ENCODE measurements around the gene ITPA.

ITPA gene

DNA sequence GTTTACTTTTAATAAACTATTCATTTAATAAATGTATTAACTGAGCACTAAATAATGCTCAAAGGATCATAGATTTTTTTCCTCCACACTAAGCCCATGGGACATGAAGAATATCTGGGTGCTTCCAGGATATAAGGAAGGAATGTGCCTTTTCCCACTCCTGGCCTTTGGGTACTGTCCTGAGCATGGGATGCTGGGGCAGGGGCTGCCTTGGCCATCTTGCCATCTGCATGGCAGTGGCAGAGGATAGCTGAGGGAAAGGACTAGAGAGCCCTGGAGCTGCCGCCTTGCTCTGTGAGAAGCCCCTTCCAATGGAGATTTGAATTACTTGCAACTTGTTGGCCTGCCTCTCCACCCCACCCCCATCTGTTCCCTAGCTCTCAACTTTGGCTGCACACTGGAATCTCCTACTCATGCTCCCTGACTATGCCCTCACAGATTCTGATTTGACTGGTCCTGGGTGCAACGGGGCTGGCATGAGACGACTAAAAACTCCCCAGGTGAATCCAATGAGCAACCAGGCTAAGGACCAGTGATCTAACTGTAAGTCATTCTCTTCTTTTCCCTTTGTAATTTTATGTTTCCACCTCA lies 20.4 kb upstream of the ITPA start:
- TF ChIP-seq, protein P1, sequence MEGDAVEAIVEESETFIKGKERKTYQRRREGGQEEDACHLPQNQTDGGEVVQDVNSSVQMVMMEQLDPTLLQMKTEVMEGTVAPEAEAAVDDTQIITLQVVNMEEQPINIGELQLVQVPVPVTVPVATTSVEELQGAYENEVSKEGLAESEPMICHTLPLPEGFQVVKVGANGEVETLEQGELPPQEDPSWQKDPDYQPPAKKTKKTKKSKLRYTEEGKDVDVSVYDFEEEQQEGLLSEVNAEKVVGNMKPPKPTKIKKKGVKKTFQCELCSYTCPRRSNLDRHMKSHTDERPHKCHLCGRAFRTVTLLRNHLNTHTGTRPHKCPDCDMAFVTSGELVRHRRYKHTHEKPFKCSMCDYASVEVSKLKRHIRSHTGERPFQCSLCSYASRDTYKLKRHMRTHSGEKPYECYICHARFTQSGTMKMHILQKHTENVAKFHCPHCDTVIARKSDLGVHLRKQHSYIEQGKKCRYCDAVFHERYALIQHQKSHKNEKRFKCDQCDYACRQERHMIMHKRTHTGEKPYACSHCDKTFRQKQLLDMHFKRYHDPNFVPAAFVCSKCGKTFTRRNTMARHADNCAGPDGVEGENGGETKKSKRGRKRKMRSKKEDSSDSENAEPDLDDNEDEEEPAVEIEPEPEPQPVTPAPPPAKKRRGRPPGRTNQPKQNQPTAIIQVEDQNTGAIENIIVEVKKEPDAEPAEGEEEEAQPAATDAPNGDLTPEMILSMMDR (IDR thresholded peaks at IDR 0.05), result no peak
- TF ChIP-seq ZFX (IDR thresholded peaks at IDR 0.05; ENCODE audit: borderline replicate concordance), result no peak
- H3K27ac ChIP-seq, result no peak overlapping the region

DNA sequence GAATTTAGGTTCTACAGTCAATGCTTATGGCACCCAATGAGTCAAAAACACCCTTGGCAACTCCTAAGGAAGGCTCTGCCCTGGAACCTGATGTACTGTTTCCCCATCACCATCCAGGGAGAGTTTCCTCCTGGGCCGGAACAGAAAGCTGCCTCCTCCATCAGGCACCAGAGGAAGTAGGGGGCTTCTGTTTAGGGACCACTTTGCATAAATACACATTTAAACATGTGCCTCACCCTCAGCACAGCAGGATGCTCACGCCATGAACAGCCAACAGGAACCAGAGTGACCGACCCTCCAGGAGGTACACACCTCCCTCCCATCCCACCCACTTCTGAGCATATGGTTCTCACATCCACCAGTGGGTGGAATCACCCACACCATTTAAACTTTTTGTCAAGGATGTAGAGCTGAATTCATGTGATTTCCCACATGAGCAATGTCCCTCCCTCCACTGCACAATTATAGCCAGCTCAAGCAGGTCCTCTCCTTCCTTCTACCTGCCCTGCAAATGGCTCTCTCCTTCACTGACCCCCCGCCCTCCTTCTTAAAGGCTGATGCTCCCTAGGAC lies 19.7 kb upstream of the ITPA start:
- no peak overlapping the region for H3K27ac ChIP-seq
- TF ChIP-seq ZFX (IDR thresholded peaks at IDR 0.05; ENCODE audit: borderline replicate concordance), result no peak
- TF ChIP-seq, protein P1 (IDR thresholded peaks at IDR 0.05), result no peak

DNA sequence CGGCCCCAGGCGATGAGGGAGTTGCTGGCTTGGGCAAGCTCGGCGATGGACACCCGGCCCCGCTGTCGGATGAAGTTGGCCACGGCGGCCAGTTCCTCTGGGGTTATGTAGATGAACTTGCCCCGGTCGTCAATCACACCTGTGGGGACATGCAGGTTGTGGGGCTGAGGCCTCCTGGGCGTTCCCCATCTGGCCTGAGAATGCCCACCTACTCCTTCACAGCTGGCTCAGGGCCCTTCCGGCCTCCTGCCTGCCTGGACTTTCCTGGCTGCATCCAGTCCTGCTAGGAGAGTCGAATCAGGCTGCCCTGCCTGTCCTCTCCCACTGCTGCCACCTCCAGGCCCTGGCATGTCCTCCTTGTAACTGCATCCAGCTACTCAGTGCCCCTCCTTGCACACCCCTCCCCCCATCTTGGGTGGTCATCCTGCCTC lies 18.6 kb upstream of the ITPA start:
- no peak for TF ChIP-seq ZFX (IDR thresholded peaks at IDR 0.05; ENCODE audit: borderline replicate concordance)
- TF ChIP-seq, protein P1 (IDR thresholded peaks at IDR 0.05), result no peak
- H3K27ac ChIP-seq, result no peak overlapping the region

DNA sequence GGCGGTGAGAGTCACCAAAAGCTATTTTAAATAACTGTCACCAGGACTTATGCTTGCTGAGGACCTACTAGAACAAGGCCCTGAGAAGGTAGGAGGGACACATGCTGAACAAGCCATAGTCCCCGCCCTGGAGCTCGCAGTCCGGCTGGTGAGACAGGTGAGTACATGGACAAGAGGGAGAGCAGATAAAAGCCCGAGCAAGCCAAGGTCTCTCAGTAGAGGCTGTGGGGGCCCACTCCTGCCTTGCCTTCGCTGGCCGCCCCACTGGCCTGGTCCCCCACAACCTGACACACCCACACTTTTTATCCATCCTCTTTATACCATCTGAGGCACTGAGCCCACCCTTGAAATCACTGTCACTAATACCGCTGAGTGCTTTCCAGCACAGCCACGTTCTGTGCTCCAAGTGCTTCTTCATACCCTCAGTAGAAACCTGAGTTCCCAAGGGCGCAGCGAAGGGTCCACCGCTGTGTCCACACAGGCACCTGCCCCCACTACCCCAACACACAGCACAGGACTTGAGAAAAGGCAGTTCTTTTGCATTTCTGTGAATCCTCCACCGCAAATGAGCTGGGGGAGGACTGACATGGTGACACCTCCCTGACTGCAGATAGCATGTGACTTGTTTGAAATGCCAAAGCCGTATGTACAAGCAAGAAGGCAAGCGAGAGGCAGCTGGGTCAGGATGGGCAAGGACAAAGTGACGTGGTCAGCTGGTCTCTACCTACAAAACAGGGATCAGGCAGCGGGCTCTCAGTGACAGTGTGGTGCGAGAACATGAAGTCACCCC lies 16.9 kb upstream of the ITPA start:
- no peak overlapping the region for H3K27ac ChIP-seq
- TF ChIP-seq ZFX (IDR thresholded peaks at IDR 0.05; ENCODE audit: borderline replicate concordance), result no peak
- TF ChIP-seq, protein P1 (IDR thresholded peaks at IDR 0.05), result no peak

DNA sequence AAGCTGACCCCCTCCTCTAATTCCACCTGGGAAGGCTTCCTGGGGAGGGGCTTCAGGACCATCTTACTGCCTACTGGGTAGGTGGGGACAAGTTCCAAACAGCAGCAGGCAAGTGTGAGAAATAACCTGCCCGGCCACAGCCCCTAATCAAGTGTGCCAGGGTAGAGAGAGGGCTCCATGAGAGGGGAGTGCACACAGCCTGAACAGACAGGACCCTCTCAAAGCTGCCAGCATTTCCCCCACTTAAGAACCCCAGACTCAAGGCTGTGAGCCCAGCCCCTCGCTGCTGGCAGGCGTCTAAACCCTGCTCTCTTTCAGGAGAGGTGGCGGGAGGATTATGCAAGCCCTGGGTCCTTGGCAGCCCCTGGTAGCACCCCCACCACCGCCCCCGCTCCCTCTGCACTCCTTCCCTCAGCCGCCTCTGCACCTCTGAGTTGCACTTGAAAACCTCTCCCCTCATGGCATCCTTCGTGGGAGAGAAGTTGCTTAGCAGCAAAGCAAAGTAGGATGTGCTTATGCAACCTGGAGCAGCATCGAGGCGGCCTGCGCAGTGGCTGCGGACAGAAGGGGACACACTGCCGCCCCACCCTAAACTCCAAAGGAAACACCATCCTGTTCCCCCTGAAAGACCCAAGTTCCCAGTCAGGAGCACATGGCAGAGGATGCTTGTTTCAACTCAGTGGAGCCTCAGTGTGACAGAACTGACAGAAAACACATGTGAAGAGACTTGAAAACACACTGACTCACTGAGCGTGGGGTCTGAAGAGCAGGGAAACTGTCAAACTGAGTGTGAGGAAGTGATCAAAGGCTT lies 15.3 kb upstream of the ITPA start:
- TF ChIP-seq ZFX (IDR thresholded peaks at IDR 0.05; ENCODE audit: borderline replicate concordance), result no peak
- TF ChIP-seq, protein P1 (IDR thresholded peaks at IDR 0.05), result no peak
- no peak overlapping the region for H3K27ac ChIP-seq

DNA sequence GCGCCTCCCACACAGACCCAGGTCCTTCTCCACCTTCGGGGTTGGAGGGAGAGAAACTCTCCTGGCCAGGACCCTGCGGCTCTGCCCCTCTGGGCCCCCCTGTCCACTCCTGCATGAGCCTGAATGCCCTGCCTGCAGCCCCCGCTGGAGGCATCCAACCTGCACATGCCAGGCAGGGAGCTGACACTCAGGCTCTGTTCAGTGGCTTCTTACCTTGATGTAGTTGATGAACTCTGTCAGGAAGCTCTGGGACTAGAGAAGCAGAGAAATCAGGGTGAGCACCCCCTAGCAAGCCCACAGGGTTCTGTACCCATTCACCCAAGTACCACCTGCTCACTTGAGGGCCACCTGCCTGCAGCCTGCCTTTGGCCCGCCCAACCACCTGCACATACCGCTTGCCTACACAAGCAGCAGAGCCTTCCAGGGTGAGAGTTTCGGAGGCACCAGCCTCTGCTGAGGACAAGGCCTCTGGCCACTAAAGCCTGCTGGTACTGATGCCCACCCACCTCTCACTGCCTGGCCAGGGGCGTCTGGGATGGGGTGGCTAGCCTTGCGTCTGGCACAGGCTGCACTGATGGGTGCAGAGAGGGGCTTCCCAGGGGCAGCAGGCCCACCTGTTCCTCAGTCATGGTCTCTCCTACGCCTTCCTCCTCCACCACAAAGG lies 14.5 kb upstream of the ITPA start:
- H3K27ac ChIP-seq, result no peak overlapping the region
- no peak for TF ChIP-seq ZFX (IDR thresholded peaks at IDR 0.05; ENCODE audit: borderline replicate concordance)
- TF ChIP-seq, protein P1 (IDR thresholded peaks at IDR 0.05), result no peak
